ENCODE results near the gene KLK3.

Gene KLK3

GRCh38 chr19:50835103-50835784 is 19.5 kb upstream of the KLK3 start:
- H3K4me3 ChIP-seq (ENCODE audit: low read length) = peak overlapping the region; percentile 63
- peaks cover 7% of the 10 kb centered on the region for H3K27me3 ChIP-seq (ENCODE audit: control insufficient read depth, insufficient read depth, low read length)
- no peaks in the 10 kb centered on the region for H3K36me3 ChIP-seq (ENCODE audit: control insufficient read depth, insufficient read depth, low read length)
- peak overlapping the region; percentile 29 for H3K9ac ChIP-seq (ENCODE audit: low read length)
- peaks cover 2% of the 10 kb centered on the region for H3K4me1 ChIP-seq (ENCODE audit: control insufficient read depth, insufficient read depth, low read length)
- no peak overlapping the region for H3K27ac ChIP-seq (ENCODE audit: low read depth, low read length)

GRCh38 chr19:50835785-50836542 is 18.8 kb upstream of the KLK3 start:
- Histone ChIP-seq H3K4me1 (ENCODE audit: control insufficient read depth, insufficient read depth, low read length) (peaks cover 2% of the 10 kb centered on the region), H3K36me3 (ENCODE audit: control insufficient read depth, insufficient read depth, low read length) (no peaks in the 10 kb centered on the region), H3K9ac (ENCODE audit: low read length) (peak overlapping the region; percentile 29), H3K27ac (ENCODE audit: low read depth, low read length) (no peak overlapping the region), H3K27me3 (ENCODE audit: control insufficient read depth, insufficient read depth, low read length) (peaks cover 7% of the 10 kb centered on the region), H3K4me3 (ENCODE audit: low read length) (peak overlapping the region; percentile 63)

GRCh38 chr19:50836543-50837195 is 18.0 kb upstream of the KLK3 start:
- Histone ChIP-seq H3K27me3 (ENCODE audit: control insufficient read depth, insufficient read depth, low read length) (peaks cover 7% of the 10 kb centered on the region), H3K4me1 (ENCODE audit: control insufficient read depth, insufficient read depth, low read length) (peaks cover 2% of the 10 kb centered on the region), H3K4me3 (ENCODE audit: low read length) (no peak overlapping the region), H3K9ac (ENCODE audit: low read length) (no peak overlapping the region), H3K27ac (ENCODE audit: low read depth, low read length) (no peak overlapping the region), H3K36me3 (ENCODE audit: control insufficient read depth, insufficient read depth, low read length) (no peaks in the 10 kb centered on the region)

GRCh38 chr19:50837300-50837699 is 17.4 kb upstream of the KLK3 start:
- Histone ChIP-seq H3K4me3 (ENCODE audit: low read length) (no peak overlapping the region), H3K36me3 (ENCODE audit: control insufficient read depth, insufficient read depth, low read length) (no peaks in the 10 kb centered on the region), H3K27ac (ENCODE audit: low read depth, low read length) (no peak overlapping the region), H3K27me3 (ENCODE audit: control insufficient read depth, insufficient read depth, low read length) (peaks cover 7% of the 10 kb centered on the region), H3K4me1 (ENCODE audit: control insufficient read depth, insufficient read depth, low read length) (peaks cover 2% of the 10 kb centered on the region), H3K9ac (ENCODE audit: low read length) (no peak overlapping the region)

- no peak overlapping the region for H3K4me3 ChIP-seq (ENCODE audit: low read length)
- H3K27me3 ChIP-seq (ENCODE audit: control insufficient read depth, insufficient read depth, low read length) = peaks cover 7% of the 10 kb centered on the region
- H3K27ac ChIP-seq (ENCODE audit: low read depth, low read length) = no peak overlapping the region
- H3K4me1 ChIP-seq (ENCODE audit: control insufficient read depth, insufficient read depth, low read length) = peaks cover 2% of the 10 kb centered on the region
- no peak overlapping the region for H3K9ac ChIP-seq (ENCODE audit: low read length)
- no peaks in the 10 kb centered on the region for H3K36me3 ChIP-seq (ENCODE audit: control insufficient read depth, insufficient read depth, low read length)
These were observed 16.5 kb upstream of the KLK3 start for GRCh38 chr19:50838239-50838638.

GRCh38 chr19:50839712-50840655 is 14.7 kb upstream of the KLK3 start:
- Histone ChIP-seq H3K27me3 (ENCODE audit: control insufficient read depth, insufficient read depth, low read length) (peaks cover 10% of the 10 kb centered on the region), H3K27ac (ENCODE audit: low read depth, low read length) (no peak overlapping the region), H3K9ac (ENCODE audit: low read length) (no peak overlapping the region), H3K4me3 (ENCODE audit: low read length) (no peak overlapping the region), H3K4me1 (ENCODE audit: control insufficient read depth, insufficient read depth, low read length) (peaks cover 2% of the 10 kb centered on the region), H3K36me3 (ENCODE audit: control insufficient read depth, insufficient read depth, low read length) (no peaks in the 10 kb centered on the region)

- no peak overlapping the region for H3K27ac ChIP-seq (ENCODE audit: low read depth, low read length)
These were observed 12.6 kb upstream of the KLK3 start for GRCh38 chr19:50842130-50842529.

GRCh38 chr19:50843205-50843604 is 11.5 kb upstream of the KLK3 start:
- Histone ChIP-seq H3K4me1 (ENCODE audit: control insufficient read depth, insufficient read depth, low read length) (no peaks in the 10 kb centered on the region), H3K9ac (ENCODE audit: low read length) (no peak overlapping the region), H3K27ac (ENCODE audit: low read depth, low read length) (no peak overlapping the region), H3K4me3 (ENCODE audit: low read length) (no peak overlapping the region), H3K36me3 (ENCODE audit: control insufficient read depth, insufficient read depth, low read length) (no peaks in the 10 kb centered on the region), H3K27me3 (ENCODE audit: control insufficient read depth, insufficient read depth, low read length) (peaks cover 4% of the 10 kb centered on the region)

More at GRCh38 chr19:50842130-50842529, 12.6 kb upstream of the KLK3 start:
- H3K27me3 ChIP-seq (ENCODE audit: control insufficient read depth, insufficient read depth, low read length) = peaks cover 4% of the 10 kb centered on the region
- no peaks in the 10 kb centered on the region for H3K36me3 ChIP-seq (ENCODE audit: control insufficient read depth, insufficient read depth, low read length)
- H3K9ac ChIP-seq (ENCODE audit: low read length) = no peak overlapping the region
- H3K4me1 ChIP-seq (ENCODE audit: control insufficient read depth, insufficient read depth, low read length) = no peaks in the 10 kb centered on the region
- no peak overlapping the region for H3K4me3 ChIP-seq (ENCODE audit: low read length)

GRCh38 chr19:50843701-50844221 is 11.0 kb upstream of the KLK3 start:
- Histone ChIP-seq H3K27me3 (ENCODE audit: control insufficient read depth, insufficient read depth, low read length) (peaks cover 4% of the 10 kb centered on the region), H3K4me1 (ENCODE audit: control insufficient read depth, insufficient read depth, low read length) (no peaks in the 10 kb centered on the region), H3K27ac (ENCODE audit: low read depth, low read length) (no peak overlapping the region), H3K36me3 (ENCODE audit: control insufficient read depth, insufficient read depth, low read length) (no peaks in the 10 kb centered on the region), H3K9ac (ENCODE audit: low read length) (no peak overlapping the region), H3K4me3 (ENCODE audit: low read length) (no peak overlapping the region)

- H3K4me1 ChIP-seq (ENCODE audit: control insufficient read depth, insufficient read depth, low read length) = no peaks in the 10 kb centered on the region
- no peak overlapping the region for H3K9ac ChIP-seq (ENCODE audit: low read length)
- H3K27me3 ChIP-seq (ENCODE audit: control insufficient read depth, insufficient read depth, low read length) = peaks cover 4% of the 10 kb centered on the region
- H3K27ac ChIP-seq (ENCODE audit: low read depth, low read length) = no peak overlapping the region
- no peak overlapping the region for H3K4me3 ChIP-seq (ENCODE audit: low read length)
- H3K36me3 ChIP-seq (ENCODE audit: control insufficient read depth, insufficient read depth, low read length) = no peaks in the 10 kb centered on the region
These were observed 10.3 kb upstream of the KLK3 start for GRCh38 chr19:50844296-50844935.

GRCh38 chr19:50850738-50851137 is 4.0 kb upstream of the KLK3 start:
- H3K4me1 ChIP-seq (ENCODE audit: control insufficient read depth, insufficient read depth, low read length) = no peaks in the 10 kb centered on the region
- no peak overlapping the region for H3K9ac ChIP-seq (ENCODE audit: low read length)
- no peaks in the 10 kb centered on the region for H3K27me3 ChIP-seq (ENCODE audit: control insufficient read depth, insufficient read depth, low read length)
- no peak overlapping the region for H3K27ac ChIP-seq (ENCODE audit: low read depth, low read length)
- H3K4me3 ChIP-seq (ENCODE audit: low read length) = no peak overlapping the region
- no peaks in the 10 kb centered on the region for H3K36me3 ChIP-seq (ENCODE audit: control insufficient read depth, insufficient read depth, low read length)

Data from rectal smooth muscle tissue (tissue), 1 donor.